Keratinocyte (primary cell): ENCODE data around the gene GFI1B.

Source experiments
- CTCF ChIP-seq, 3 experiments: IDR thresholded peaks in 1 of 3; conservative IDR thresholded peaks in 1 of 3; optimal IDR thresholded peaks in 1 of 3; 2 replicates in 2 of 3; 3 replicates in 1 of 3; pipeline versions ENCODE3 to v1.5.1; 2011; ENCODE audit warnings: low read length in 3 of 3, mild to moderate bottlenecking in 3 of 3, moderate library complexity in 2 of 3, control low read depth in 1 of 3, inconsistent platforms in 1 of 3; ENCODE audit not compliant: insufficient read depth in 2 of 3; ENCODE audit errors: extremely low read depth in 1 of 3
- EZH2 ChIP-seq: IDR thresholded peaks from one replicate; pipeline ENCODE4 v1.6.1; 2012; ENCODE audit warnings: inconsistent platforms, mild to moderate bottlenecking, low read length, moderate library complexity

DNA sequence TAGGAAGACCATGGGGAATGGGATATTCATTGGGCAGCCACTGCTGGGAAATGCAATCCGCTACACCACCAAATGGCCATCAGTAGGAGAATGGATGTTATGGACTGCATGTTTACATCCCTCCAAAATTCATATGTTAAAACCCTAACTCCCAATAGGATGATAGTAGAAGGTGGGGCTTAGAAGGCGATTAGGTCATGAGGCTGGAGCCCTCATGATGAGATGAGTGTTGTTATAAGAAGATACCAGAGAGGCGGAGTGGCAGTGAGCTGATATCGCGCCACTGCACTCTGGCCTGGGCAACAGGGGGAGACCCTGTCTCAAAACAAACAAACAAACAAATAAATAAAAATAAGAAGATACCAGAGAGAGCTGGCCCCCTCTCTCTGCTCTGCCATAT is 36.2 kb downstream of the GFI1B start:
- TF ChIP-seq CTCF (optimal IDR thresholded peaks at IDR 0.05 in 1 of 3, IDR thresholded peaks at IDR 0.05 in 1 of 3, conservative IDR thresholded peaks at IDR 0.05 in 1 of 3; ENCODE audit: extremely low read depth in 1 of 3, insufficient read depth in 2 of 3, low read length in 3 of 3) = no peak
- TF ChIP-seq EZH2 = no peak
